ENCODE measurements around the gene KSR2. TPM values are rescaled to one million over a fixed set of nuclear protein-coding genes. Genes with fewer than 3 reads are reported as not detected.

The KSR2 gene
- 1 to 10 TPM in 1 of 2 donors, under 1 TPM in 1; 0.51 to 1.8 TPM for total RNA-seq
- under 1 TPM; 0.09 to 0.24 TPM for polyA plus RNA-seq
- long read RNA-seq, donor 1, partial matches to known transcripts, result 31 of 41 reads
- long read RNA-seq, donor 1, other reads (novel, unspliced or antisense), result 10 of 41 reads
- long read RNA-seq, donor 2, result 0 reads
- long read RNA-seq, donor 3, result 0 reads
- long read RNA-seq, donor 4, result 0 reads
- long read RNA-seq, donor 5, result 0 reads

GRCh38 chr12:117968826-117969659 lies at the start of gene KSR2:
Gene KSR2 (minus strand): TSS chr12:117968990. CDS start chr12:117968255, 735 bp downstream.
- TF ChIP-seq CTCF (IDR thresholded peaks at IDR 0.05; ENCODE audit: control extremely low read depth, extremely low read depth), result no peak
- H3K4me3 ChIP-seq, result peak within 1 kb of the TSS; percentile 32
- ATAC-seq (ENCODE audit: insufficient read depth, low FRiP score) (peak; percentile 78), DNase-seq (peak; percentile 52 to 79 (median 73))
- WGBS, 2 donors, result 0 to 1% methylated on average over 72 to 85 of the region's 86 CpGs
- no peaks in the 10 kb centered on the region for H3K36me3 ChIP-seq (ENCODE audit: control insufficient read depth in 4 of 4, insufficient read depth in 4 of 4, low read length in 4 of 4)
- H3K9ac ChIP-seq (ENCODE audit: insufficient read depth in 1 of 2, low read length in 2 of 2), result peak within 1 kb of the TSS in 1 of 2 donors; percentile 25
- H3K27ac ChIP-seq (ENCODE audit: low read depth in 1 of 2, low read length in 1 of 2), result peak within 1 kb of the TSS in 1 of 2 donors; percentile 35
- H3K4me1 ChIP-seq (ENCODE audit: control insufficient read depth in 5 of 5, insufficient read depth in 5 of 5, low read length in 5 of 5), result peaks cover 0 to 3% (median 0%) of the 10 kb centered on the region in 5 donors
- H3K27me3 ChIP-seq (ENCODE audit: control insufficient read depth in 3 of 3, insufficient read depth in 3 of 3, low read length in 2 of 3), result peaks cover 3 to 40% (median 38%) of the 10 kb centered on the region in 3 donors
- peaks cover 0 to 5% (median under 1%) of the 10 kb centered on the region in 4 donors for H3K9me3 ChIP-seq (ENCODE audit: control insufficient read depth in 4 of 4, insufficient read depth in 3 of 4, low read length in 3 of 4)

- Histone ChIP-seq H3K9me3 (ENCODE audit: control insufficient read depth in 4 of 4, insufficient read depth in 3 of 4, low read length in 3 of 4) (no peaks in the 10 kb centered on the region), H3K27me3 (ENCODE audit: control insufficient read depth in 3 of 3, insufficient read depth in 3 of 3, low read length in 2 of 3) (no peaks in the 10 kb centered on the region), H3K36me3 (ENCODE audit: control insufficient read depth in 4 of 4, insufficient read depth in 4 of 4, low read length in 4 of 4) (peaks cover 2 to 17% (median 14%) of the 10 kb centered on the region in 4 donors), H3K4me3 (no peak overlapping the region), H3K4me1 (ENCODE audit: control insufficient read depth in 5 of 5, insufficient read depth in 5 of 5, low read length in 5 of 5) (peaks cover 0 to 13% (median 5%) of the 10 kb centered on the region in 5 donors), H3K9ac (ENCODE audit: insufficient read depth in 1 of 2, low read length in 2 of 2) (peak overlapping the region in 1 of 2 donors; percentile 38), H3K27ac (ENCODE audit: low read depth in 1 of 2, low read length in 1 of 2) (no peak overlapping the region)
- DNase-seq (no peak), ATAC-seq (ENCODE audit: insufficient read depth, low FRiP score) (no peak)
- TF ChIP-seq CTCF (IDR thresholded peaks at IDR 0.05; ENCODE audit: control extremely low read depth, extremely low read depth), result no peak
Measured at GRCh38 chr12:118017926-118018325, 49.1 kb upstream of the KSR2 start.

- peaks cover 2 to 13% (median 9%) of the 10 kb centered on the region in 4 donors for H3K36me3 ChIP-seq (ENCODE audit: control insufficient read depth in 4 of 4, insufficient read depth in 4 of 4, low read length in 4 of 4)
- peak within 1 kb of the TSS; percentile 76 to 90 for H3K9ac ChIP-seq (ENCODE audit: insufficient read depth in 1 of 2, low read length in 2 of 2)
- ATAC-seq (ENCODE audit: insufficient read depth, low FRiP score), result peak; percentile 96
- WGBS, 2 donors, result 0% methylated on average over 60 to 61 of the region's 61 CpGs
- H3K9me3 ChIP-seq (ENCODE audit: control insufficient read depth in 4 of 4, insufficient read depth in 3 of 4, low read length in 3 of 4), result no peaks in the 10 kb centered on the region
- DNase-seq, result peak; percentile 98 to 99 (median 98)
- H3K4me1 ChIP-seq (ENCODE audit: control insufficient read depth in 5 of 5, insufficient read depth in 5 of 5, low read length in 5 of 5), result peaks cover 0 to 13% (median 5%) of the 10 kb centered on the region in 5 donors
- H3K4me3 ChIP-seq, result peak within 1 kb of the TSS; percentile 97
- peak within 1 kb of the TSS in 1 of 2 donors; percentile 65 for H3K27ac ChIP-seq (ENCODE audit: low read depth in 1 of 2, low read length in 1 of 2)
- no peaks in the 10 kb centered on the region for H3K27me3 ChIP-seq (ENCODE audit: control insufficient read depth in 3 of 3, insufficient read depth in 3 of 3, low read length in 2 of 3)
- no peak for TF ChIP-seq CTCF (IDR thresholded peaks at IDR 0.05; ENCODE audit: control extremely low read depth, extremely low read depth)
Measured at GRCh38 chr12:118016424-118017264, 47.9 kb upstream of the KSR2 start, which contains the start of gene RFC5. Gene RFC5 (plus strand): TSS chr12:118016703. CDS start chr12:118016828, 125 bp downstream.
